ENCODE measurements around the gene BRSK1. TPM values are rescaled to one million over a fixed set of nuclear protein-coding genes. Genes with fewer than 3 reads are reported as not detected.
A peak's percentile ranks its signal among the peaks of the same experiment; 100 is the strongest.

BRSK1 gene
- total and polyA plus RNA-seq, 9 donors, result 1.9 to 11.3 (median 4.8) TPM

- peak overlapping the region in 1 of 2 donors; percentile 14 for H3K27ac ChIP-seq
- no peaks in the 10 kb centered on the region for H3K9me3 ChIP-seq
- TF ChIP-seq POLR2A (IDR thresholded peaks at IDR 0.05) (no peak), CTCF (IDR thresholded peaks at IDR 0.05) (no peak), EP300 (IDR thresholded peaks at IDR 0.05) (no peak)
- H3K36me3 ChIP-seq, result no peaks in the 10 kb centered on the region
- DNase-seq, result peak; percentile 67 to 75 (median 68)
- intact Hi-C loops (cut with DNase I), result loop anchor here in 1 of 4 donors (5.0 kb wide), 1 partner anchor 41 kb away; the partner anchor contains the start of gene TMEM238
- WGBS, 3 donors, result 3 to 4% (median 3%) methylated on average over 5 to 15 of the region's 15 CpGs
- peak overlapping the region; percentile 93 for H3K4me3 ChIP-seq
- H3K4me1 ChIP-seq (ENCODE audit: insufficient read depth), result peaks cover 9% of the 10 kb centered on the region
- no peaks in the 10 kb centered on the region for H3K27me3 ChIP-seq
These were observed 57.4 kb downstream of the BRSK1 start for GRCh38 chr19:55341171-55341588.

GRCh38 chr19:55341595-55342531, 58.1 kb downstream of the BRSK1 start:
- intact Hi-C loops (cut with DNase I), result loop anchor here in 1 of 4 donors (5.0 kb wide), 1 partner anchor 40 kb away; the partner anchor contains the start of gene TMEM238
- peaks cover 9% of the 10 kb centered on the region for H3K4me1 ChIP-seq (ENCODE audit: insufficient read depth)

GRCh38 chr19:55344444-55344843, 60.6 kb downstream of the BRSK1 start:
- TF ChIP-seq EP300 (IDR thresholded peaks at IDR 0.05) (no peak), POLR2A (IDR thresholded peaks at IDR 0.05) (no peak), CTCF (IDR thresholded peaks at IDR 0.05) (no peak)
- Histone ChIP-seq H3K36me3 (no peaks in the 10 kb centered on the region), H3K4me3 (no peak overlapping the region), H3K27me3 (no peaks in the 10 kb centered on the region), H3K9me3 (no peaks in the 10 kb centered on the region), H3K4me1 (ENCODE audit: insufficient read depth) (peaks cover 7% of the 10 kb centered on the region), H3K27ac (no peak overlapping the region)
- WGBS, 3 donors, result 73 to 77% (median 75%) methylated on average over 9 of the region's 9 CpGs
- intact Hi-C loops (cut with DNase I), result loop anchor here in 1 of 4 donors (5.0 kb wide), 1 partner anchor 38 kb away; the partner anchor contains the start of gene TMEM238
- DNase-seq, result peak in 1 of 5 donors; percentile 30

More at GRCh38 chr19:55341595-55342531, 58.1 kb downstream of the BRSK1 start:
- TF ChIP-seq POLR2A (IDR thresholded peaks at IDR 0.05) (no peak), EP300 (IDR thresholded peaks at IDR 0.05) (no peak), CTCF (IDR thresholded peaks at IDR 0.05) (no peak)
- 74 to 80% (median 79%) methylated on average over 39 to 50 of the region's 50 CpGs for WGBS, 3 donors
- H3K27me3 ChIP-seq, result no peaks in the 10 kb centered on the region
- no peak overlapping the region for H3K27ac ChIP-seq
- peak in 1 of 5 donors; percentile 46 for DNase-seq
- H3K9me3 ChIP-seq, result no peaks in the 10 kb centered on the region
- peak overlapping the region; percentile 93 for H3K4me3 ChIP-seq
- no peaks in the 10 kb centered on the region for H3K36me3 ChIP-seq

- Histone ChIP-seq H3K27ac (no peak overlapping the region), H3K4me1 (ENCODE audit: insufficient read depth) (peaks cover 6% of the 10 kb centered on the region), H3K4me3 (no peak overlapping the region), H3K27me3 (no peaks in the 10 kb centered on the region), H3K9me3 (no peaks in the 10 kb centered on the region), H3K36me3 (no peaks in the 10 kb centered on the region)
- WGBS, 3 donors, result 78 to 84% (median 80%) methylated on average over 22 of the region's 22 CpGs
- intact Hi-C loops (cut with DNase I), result no loop called here
- DNase-seq, result no peak
- TF ChIP-seq CTCF (IDR thresholded peaks at IDR 0.05) (no peak), EP300 (IDR thresholded peaks at IDR 0.05) (no peak)
These were observed 61.5 kb downstream of the BRSK1 start for GRCh38 chr19:55345101-55345817.
